Osteocyte (in vitro differentiated cells): ENCODE measurements around the gene EHMT1. TPM values are rescaled to one million over a fixed set of nuclear protein-coding genes. Genes with fewer than 3 reads are reported as not detected.
"Not testable (repeated sequence)": the region's sequence is repeated elsewhere in the genome, so short reads cannot be mapped to it uniquely, and the experiment has no call there.

Experiments
- DNase-seq: peaks from one replicate; pipeline ENCODE4 v3.0.0; 2021; ENCODE audit warnings: mixed read lengths; ENCODE audit not compliant: unreplicated experiment; ENCODE audit errors: extremely low spot score
- H3K27ac Mint-ChIP-seq: one replicate; pipeline ENCODE4 v1.8.0; 2021; ENCODE audit warnings: mild to moderate bottlenecking, mixed read lengths; ENCODE audit not compliant: unreplicated experiment
- H3K27me3 Mint-ChIP-seq: one replicate; pipeline ENCODE4 v1.8.0; 2021; ENCODE audit warnings: mixed read lengths; ENCODE audit not compliant: unreplicated experiment
- H3K36me3 Mint-ChIP-seq: one replicate; pipeline ENCODE4 v1.8.0; 2021; ENCODE audit warnings: mixed read lengths; ENCODE audit not compliant: unreplicated experiment
- H3K4me1 Mint-ChIP-seq: one replicate; pipeline ENCODE4 v1.8.0; 2021; ENCODE audit warnings: mixed read lengths; ENCODE audit not compliant: unreplicated experiment
- H3K4me3 Mint-ChIP-seq: one replicate; pipeline ENCODE4 v1.8.0; 2021; ENCODE audit warnings: mild to moderate bottlenecking, moderate library complexity, mixed read lengths; ENCODE audit not compliant: unreplicated experiment
- H3K9me3 Mint-ChIP-seq: one replicate; pipeline ENCODE4 v1.8.0; 2021; ENCODE audit warnings: mixed read lengths; ENCODE audit not compliant: unreplicated experiment
- total RNA-seq: library from RNA; stranded (reverse); gene quantifications from 2 replicates; pipeline ENCODE4 v1.2.1, GENCODE V29; 2021
- TF ChIP-seq, protein P1 (sequence below): fragments of 200-600 bp; sonication (generic); IDR thresholded peaks from 2 replicates; pipeline ENCODE4 v1.5.0; 2021; ENCODE audit warnings: antibody characterized with exemption, mild to moderate bottlenecking, moderate library complexity

Gene EHMT1
- total RNA-seq, 1 donor from 2014 or later = 88.6 TPM

DNA sequence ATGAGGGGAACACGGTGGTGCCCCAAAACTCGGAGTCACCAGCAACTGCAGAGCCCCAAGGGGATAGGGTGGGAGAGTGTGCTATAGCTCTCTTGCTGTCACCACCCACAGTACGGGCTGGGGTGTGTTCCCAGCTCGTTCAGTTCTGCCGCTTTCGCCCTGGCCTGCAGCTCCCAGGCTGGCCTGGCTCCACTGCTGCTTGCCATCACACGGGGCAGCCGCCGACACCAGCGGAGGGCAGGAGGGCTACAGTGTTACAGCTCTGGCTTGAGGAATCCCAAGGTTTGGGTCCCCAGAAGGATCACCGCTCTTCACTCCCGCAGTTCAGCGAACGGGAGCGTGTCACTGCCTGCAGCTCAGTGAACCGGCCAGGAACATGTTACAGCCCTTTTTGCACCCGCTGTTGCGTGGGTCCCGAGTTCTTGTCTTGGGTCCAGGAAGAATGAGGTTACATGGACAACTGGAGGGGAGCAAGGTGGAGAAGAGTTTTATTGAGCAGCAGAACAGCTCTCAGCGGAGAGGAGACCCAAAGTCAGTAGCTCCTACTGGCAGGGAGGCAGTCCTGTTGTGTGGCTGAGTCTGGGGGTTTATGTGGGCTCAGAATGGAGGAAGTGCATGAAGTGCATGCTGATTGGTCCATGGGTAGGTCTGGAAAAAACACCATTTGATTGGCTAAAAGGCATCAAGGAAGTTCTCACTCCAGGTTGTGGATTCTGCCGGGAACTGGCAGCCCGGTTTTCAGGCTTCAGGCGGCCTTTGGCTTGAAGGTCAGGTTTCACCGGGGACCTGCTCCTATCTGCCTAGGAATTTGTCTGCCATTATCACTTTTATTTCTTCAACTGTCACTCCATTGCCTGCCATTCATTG lies 113.4 kb downstream of the EHMT1 start:
- peaks cover 28% of the 10 kb centered on the region for H3K9me3 Mint-ChIP-seq
- H3K27me3 Mint-ChIP-seq = no peaks in the 10 kb centered on the region
- DNase-seq = no peak
- no peaks in the 10 kb centered on the region for H3K4me1 Mint-ChIP-seq
- peaks cover 53% of the 10 kb centered on the region for H3K36me3 Mint-ChIP-seq
- H3K4me3 Mint-ChIP-seq = no peak overlapping the region
- TF ChIP-seq, protein P1, sequence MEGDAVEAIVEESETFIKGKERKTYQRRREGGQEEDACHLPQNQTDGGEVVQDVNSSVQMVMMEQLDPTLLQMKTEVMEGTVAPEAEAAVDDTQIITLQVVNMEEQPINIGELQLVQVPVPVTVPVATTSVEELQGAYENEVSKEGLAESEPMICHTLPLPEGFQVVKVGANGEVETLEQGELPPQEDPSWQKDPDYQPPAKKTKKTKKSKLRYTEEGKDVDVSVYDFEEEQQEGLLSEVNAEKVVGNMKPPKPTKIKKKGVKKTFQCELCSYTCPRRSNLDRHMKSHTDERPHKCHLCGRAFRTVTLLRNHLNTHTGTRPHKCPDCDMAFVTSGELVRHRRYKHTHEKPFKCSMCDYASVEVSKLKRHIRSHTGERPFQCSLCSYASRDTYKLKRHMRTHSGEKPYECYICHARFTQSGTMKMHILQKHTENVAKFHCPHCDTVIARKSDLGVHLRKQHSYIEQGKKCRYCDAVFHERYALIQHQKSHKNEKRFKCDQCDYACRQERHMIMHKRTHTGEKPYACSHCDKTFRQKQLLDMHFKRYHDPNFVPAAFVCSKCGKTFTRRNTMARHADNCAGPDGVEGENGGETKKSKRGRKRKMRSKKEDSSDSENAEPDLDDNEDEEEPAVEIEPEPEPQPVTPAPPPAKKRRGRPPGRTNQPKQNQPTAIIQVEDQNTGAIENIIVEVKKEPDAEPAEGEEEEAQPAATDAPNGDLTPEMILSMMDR = no peak
- H3K27ac Mint-ChIP-seq = no peak overlapping the region

GRCh38 chr9:137733429-137733828 lies 114.6 kb downstream of the EHMT1 start:
- TF ChIP-seq, protein P1 = no peak
- Mint-ChIP-seq H3K27ac (no peak overlapping the region), H3K4me3 (no peak overlapping the region), H3K4me1 (peaks cover 3% of the 10 kb centered on the region), H3K9me3 (peaks cover 28% of the 10 kb centered on the region), H3K36me3 (peaks cover 46% of the 10 kb centered on the region), H3K27me3 (no peaks in the 10 kb centered on the region)
- no peak for DNase-seq

- Mint-ChIP-seq H3K27me3 (no peaks in the 10 kb centered on the region), H3K27ac (no peak overlapping the region), H3K4me1 (peaks cover 5% of the 10 kb centered on the region)
Observed at GRCh38 chr9:137734181-137734580, 115.4 kb downstream of the EHMT1 start.

GRCh38 chr9:137738182-137738696 lies 119.4 kb downstream of the EHMT1 start:
- Mint-ChIP-seq H3K4me1 (peaks cover 16% of the 10 kb centered on the region), H3K9me3 (peaks cover 23% of the 10 kb centered on the region), H3K36me3 (peaks cover 33% of the 10 kb centered on the region)
- H3K4me3 Mint-ChIP-seq, H3K27me3 Mint-ChIP-seq, DNase-seq, H3K27ac Mint-ChIP-seq: not testable (repeated sequence)

More at GRCh38 chr9:137734181-137734580, 115.4 kb downstream of the EHMT1 start:
- Mint-ChIP-seq H3K36me3 (peaks cover 44% of the 10 kb centered on the region), H3K4me3 (no peak overlapping the region), H3K9me3 (peaks cover 28% of the 10 kb centered on the region)
- no peak for DNase-seq
- TF ChIP-seq, protein P1 = no peak

DNA sequence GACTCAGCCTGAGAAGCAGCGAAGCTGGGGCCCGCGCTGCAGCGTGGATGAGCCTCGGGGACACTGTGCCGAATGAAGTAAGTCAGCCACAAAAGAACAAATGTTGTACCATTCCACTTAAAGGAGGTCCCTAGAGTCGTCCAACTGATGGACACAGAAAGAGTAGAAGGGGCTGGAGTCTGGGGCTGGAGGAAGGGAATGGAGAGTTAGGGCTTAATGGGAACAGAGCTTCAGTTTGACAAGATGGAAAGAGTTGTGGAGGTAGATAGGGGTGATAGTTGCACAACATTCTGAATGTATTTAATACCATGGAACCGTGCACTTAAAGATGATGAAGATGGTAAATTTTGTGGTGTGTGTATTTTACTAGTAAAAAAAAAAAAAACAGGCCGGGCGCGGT lies 119.9 kb downstream of the EHMT1 start:
- H3K4me3 Mint-ChIP-seq = no peak overlapping the region
- peaks cover 19% of the 10 kb centered on the region for H3K9me3 Mint-ChIP-seq
- H3K4me1 Mint-ChIP-seq = peaks cover 16% of the 10 kb centered on the region
- DNase-seq = no peak
- TF ChIP-seq, protein P1 = no peak
- H3K27me3 Mint-ChIP-seq = no peaks in the 10 kb centered on the region
- H3K27ac Mint-ChIP-seq = no peak overlapping the region
- H3K36me3 Mint-ChIP-seq = peaks cover 30% of the 10 kb centered on the region
